ENCODE results near the gene BEND7.

The BEND7 gene

GRCh38 chr10:13521026-13521425, 7.8 kb downstream of the BEND7 start:
- no peak for DNase-seq (ENCODE audit: low read depth)

GRCh38 chr10:13520194-13520593, 8.6 kb downstream of the BEND7 start:
- DNase-seq (ENCODE audit: low read depth): no peak

DNA sequence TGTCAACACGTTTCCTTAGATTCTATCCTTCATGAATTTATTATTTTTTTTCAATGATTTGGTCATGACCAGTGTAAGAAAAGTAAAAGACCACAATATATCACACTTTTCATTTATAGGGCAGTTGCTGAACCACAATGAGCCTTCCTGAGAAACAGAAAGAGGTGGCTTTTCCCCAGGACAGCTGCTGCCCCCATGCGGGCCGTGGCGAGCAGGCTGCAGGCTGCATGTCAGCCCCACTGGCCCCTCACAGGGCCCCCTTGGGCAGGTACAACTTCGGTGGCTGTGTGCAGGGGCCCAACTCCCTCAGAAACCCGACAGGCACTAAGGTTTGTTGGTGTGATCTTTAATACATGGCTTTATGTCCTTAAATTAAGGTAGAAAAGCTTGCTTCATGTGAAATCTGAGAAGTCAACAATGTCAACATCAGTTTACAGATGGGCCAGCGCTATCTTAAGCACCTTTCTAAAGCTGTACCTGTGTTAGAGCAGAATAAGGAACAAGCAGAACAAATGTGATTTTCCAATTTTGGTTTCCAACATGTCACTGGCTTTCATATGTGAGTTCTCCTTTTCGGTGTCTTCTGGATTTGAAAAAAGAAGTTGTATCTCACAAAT, 10.6 kb downstream of the BEND7 start:
- no peak for DNase-seq (ENCODE audit: low read depth)

GRCh38 chr10:13517675-13518074, 11.1 kb downstream of the BEND7 start:
- DNase-seq (ENCODE audit: low read depth): no peak

DNA sequence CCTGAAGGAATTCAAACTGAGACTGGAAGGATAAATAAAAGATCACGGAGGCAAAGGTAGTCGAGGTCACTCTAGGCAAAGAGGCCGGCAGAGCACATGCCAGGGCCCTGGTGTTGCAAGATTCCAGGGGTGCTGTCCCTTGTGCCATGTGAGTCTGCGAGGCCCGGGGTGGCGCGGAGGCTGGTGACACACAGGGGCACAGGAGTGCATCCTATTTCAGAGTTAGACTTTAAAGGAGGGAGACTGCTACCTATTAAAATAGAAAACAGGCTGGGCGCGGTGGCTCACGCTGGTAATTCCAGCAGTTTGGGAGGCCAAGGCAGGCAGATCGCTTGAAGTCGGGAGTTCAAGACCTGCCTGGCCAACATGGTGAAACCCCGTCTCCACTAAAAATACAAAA, 12.6 kb downstream of the BEND7 start:
- no peak for DNase-seq (ENCODE audit: low read depth)

GRCh38 chr10:13515467-13515866, 13.3 kb downstream of the BEND7 start:
- no peak for DNase-seq (ENCODE audit: low read depth)

DNA sequence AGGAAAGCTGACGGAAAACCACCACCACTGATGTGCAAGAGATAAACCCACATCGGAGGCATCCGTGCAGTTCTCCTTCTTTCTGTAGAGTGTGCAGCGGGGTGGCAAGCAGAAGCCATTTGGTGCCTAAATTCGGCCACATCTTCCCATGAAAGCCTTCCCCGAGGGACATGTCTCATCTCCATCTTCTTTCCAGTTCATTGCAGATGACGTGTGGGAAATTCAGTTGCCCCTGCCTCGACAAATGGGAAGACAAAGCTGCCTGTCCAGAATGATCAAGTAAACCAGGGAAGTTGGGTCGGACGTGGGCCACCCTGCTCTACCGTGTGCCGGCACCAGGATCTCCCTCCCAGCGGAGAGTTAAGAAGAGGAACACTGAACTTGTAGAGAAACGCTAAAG, 14.5 kb downstream of the BEND7 start:
- DNase-seq (ENCODE audit: low read depth): no peak

- no peak for DNase-seq (ENCODE audit: low read depth)
These were observed 16.2 kb downstream of the BEND7 start for GRCh38 chr10:13512564-13512963.

GRCh38 chr10:13511409-13511808, 17.4 kb downstream of the BEND7 start:
- DNase-seq (ENCODE audit: low read depth): no peak

GRCh38 chr10:13505052-13505680, 23.6 kb downstream of the BEND7 start:
- no peak for DNase-seq (ENCODE audit: low read depth)

DNA sequence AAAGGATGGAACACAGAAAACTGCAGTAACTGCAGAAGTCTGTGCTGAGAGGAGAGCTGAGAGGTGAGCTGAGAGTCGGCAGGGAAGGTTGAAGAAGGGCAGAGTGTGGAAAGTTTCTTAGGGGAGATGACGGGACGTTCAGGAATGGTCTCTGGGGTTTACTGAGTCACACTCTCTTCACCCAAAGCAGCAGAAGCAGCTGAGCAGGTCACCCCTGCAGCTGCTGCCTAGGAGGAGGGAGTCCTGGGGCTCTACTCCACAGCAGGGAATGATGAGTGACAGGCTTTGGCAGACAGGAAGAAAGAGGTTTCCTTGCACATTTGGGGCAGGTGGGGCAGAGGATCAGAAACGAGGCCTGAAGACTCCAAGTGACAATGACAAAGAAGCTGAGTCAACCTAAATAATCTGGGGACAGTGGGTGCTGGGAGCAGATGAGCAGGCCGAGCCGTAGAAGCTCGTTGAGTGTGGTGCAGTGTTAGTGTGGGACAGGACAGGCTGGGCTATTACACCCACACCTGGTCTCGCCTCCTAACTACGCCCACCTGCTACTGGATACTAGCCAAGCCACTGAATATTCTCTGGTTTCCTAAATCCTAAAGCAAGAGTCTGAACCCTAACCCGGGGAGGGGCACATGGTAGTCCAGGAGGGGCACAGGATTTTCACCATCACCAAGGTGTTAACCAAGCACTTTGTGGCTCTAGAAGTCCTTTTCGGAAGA, 24.9 kb downstream of the BEND7 start:
- DNase-seq (ENCODE audit: low read depth): no peak

DNA sequence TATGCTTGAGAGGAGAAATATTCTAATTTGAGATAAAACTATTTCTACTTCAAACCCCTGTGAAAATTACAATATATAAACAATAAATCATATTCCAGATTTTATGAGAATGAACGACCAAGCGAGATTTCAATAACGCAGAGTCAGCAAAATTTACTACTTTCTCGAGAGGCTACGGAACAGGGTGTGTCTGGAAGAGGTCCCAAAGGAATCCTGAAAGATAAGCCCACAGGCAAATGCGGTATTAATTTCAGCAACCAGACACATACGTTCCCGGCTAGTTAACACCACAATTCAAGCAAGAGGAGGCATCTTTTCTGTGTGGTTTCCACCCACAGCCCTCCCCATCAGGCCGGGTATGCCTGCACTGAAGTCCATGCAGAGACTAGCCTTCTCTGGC, 26.4 kb downstream of the BEND7 start:
- DNase-seq (ENCODE audit: low read depth): no peak

GRCh38 chr10:13500201-13500600, 28.6 kb downstream of the BEND7 start:
- no peak for DNase-seq (ENCODE audit: low read depth)

- DNase-seq (ENCODE audit: low read depth): no peak
These were observed 29.7 kb downstream of the BEND7 start for GRCh38 chr10:13499150-13499549.

GRCh38 chr10:13496931-13497330, 31.9 kb downstream of the BEND7 start:
- no peak for DNase-seq (ENCODE audit: low read depth)

- no peak for DNase-seq (ENCODE audit: low read depth)
These were observed 32.6 kb downstream of the BEND7 start for GRCh38 chr10:13496164-13496563.

DNA sequence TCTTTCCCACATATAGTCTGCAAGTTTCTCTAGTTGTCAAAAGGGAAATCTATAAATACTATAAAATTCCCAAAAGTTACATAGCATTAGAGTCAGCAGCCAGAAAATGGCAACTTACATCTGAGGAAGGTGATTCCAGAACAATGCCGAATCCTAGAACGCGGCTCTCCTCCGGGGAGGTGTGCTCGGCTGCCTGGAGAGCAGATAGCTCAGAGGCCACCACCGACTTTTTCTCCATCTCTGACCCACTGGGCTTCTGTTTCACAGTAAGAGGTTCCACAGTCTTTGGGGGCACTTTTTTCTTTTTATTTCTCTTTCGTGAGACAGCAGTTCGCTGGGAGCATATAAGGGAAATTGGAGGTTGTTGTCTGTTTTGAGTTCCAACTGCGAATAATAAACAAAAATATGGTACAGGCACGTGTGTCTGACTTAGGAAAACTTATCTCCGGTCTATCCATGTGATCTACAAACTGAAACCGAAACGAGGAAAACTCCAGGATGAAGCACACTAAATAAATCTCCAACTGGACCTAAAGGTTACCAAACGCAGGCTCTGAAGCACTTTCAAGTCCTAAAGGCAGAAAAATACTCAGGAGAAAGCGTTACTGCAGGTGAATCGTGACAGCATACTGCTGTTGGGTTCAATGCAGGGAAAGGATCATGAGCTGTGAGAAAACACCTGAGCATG, 36.2 kb downstream of the BEND7 start:
- DNase-seq (ENCODE audit: low read depth): no peak

- DNase-seq (ENCODE audit: low read depth): no peak
These were observed 37.0 kb downstream of the BEND7 start for GRCh38 chr10:13491747-13492360.

DNA sequence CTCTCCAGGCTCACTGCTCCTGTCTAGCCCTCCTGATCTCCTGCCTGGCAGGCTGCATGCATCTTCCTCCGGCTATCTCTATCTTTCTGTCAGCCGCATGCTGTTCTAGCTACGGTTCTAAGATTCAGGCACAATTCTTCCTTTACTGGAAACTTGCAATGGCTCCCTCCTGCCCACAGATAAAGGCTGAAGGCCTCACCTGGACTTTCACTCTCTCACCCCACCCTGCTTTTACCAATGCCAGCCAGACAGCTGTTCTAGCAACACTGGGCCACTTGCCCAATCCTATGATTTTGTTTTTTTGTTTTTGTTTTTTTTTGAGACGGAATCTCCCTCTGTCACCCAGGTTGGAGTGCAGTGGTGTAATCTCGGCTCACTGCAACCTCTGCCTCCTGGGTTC, 38.3 kb downstream of the BEND7 start:
- no peak for DNase-seq (ENCODE audit: low read depth)

GRCh38 chr10:13489035-13489599, 39.7 kb downstream of the BEND7 start:
- DNase-seq (ENCODE audit: low read depth): no peak

- no peak for DNase-seq (ENCODE audit: low read depth)
These were observed 43.2 kb downstream of the BEND7 start for GRCh38 chr10:13485623-13486022.

- DNase-seq (ENCODE audit: low read depth): no peak
These were observed 44.9 kb downstream of the BEND7 start for GRCh38 chr10:13483951-13484350.

Data from stimulated activated CD4-positive, alpha-beta T cell treated with anti-CD3 and anti-CD28 coated beads, Interleukin-2, amount 100 ng/mL, for 4 hours (primary cell).